Germinal center (tissue), 1 donor: ENCODE results near the gene CEP57.

Experiments used
- DNase-seq: peaks from one replicate; pipeline ENCODE4 v3.0.0; 2012; ENCODE audit warnings: mixed read lengths, low spot score

CEP57 gene

GRCh38 chr11:95790123-95790932 lies at the start of gene CEP57:
TSS of gene CEP57 (plus strand) at chr11:95790498. CDS start at chr11:95790699, 201 bp downstream.
- peak; percentile 94 for DNase-seq

- no peak for DNase-seq
Measured at GRCh38 chr11:95750101-95750500, 40.2 kb upstream of the CEP57 start.

- DNase-seq: no peak
Measured at GRCh38 chr11:95751515-95751914, 38.8 kb upstream of the CEP57 start.

GRCh38 chr11:95760941-95761340 lies 29.4 kb upstream of the CEP57 start:
- DNase-seq: no peak

- no peak for DNase-seq
Measured at GRCh38 chr11:95762534-95762933, 27.8 kb upstream of the CEP57 start.

- peak; percentile 67 for DNase-seq
Measured at GRCh38 chr11:95764267-95764898, 25.9 kb upstream of the CEP57 start.

GRCh38 chr11:95766701-95767100 lies 23.6 kb upstream of the CEP57 start:
- no peak for DNase-seq

- no peak for DNase-seq
Measured at GRCh38 chr11:95767498-95767897, 22.8 kb upstream of the CEP57 start.

GRCh38 chr11:95768521-95768920 lies 21.8 kb upstream of the CEP57 start:
- no peak for DNase-seq

GRCh38 chr11:95776859-95777258 lies 13.4 kb upstream of the CEP57 start:
- no peak for DNase-seq

GRCh38 chr11:95778699-95779098 lies 11.6 kb upstream of the CEP57 start:
- DNase-seq: no peak

GRCh38 chr11:95780544-95780943 lies 9.8 kb upstream of the CEP57 start:
- no peak for DNase-seq

GRCh38 chr11:95788921-95789505 lies 1.3 kb upstream of the CEP57 start:
- DNase-seq: peak; percentile 46

- peak; percentile 94 for DNase-seq
Measured at GRCh38 chr11:95789506-95790122, 684 bp upstream of the CEP57 start, which contains the start of gene FAM76B. TSS of gene FAM76B (minus strand) at chr11:95789782. CDS start at chr11:95789478, 304 bp downstream.

- peak; percentile 38 for DNase-seq
Measured at GRCh38 chr11:95790933-95791708, 823 bp downstream of the CEP57 start.

- no peak for DNase-seq
Measured at GRCh38 chr11:95791709-95792033, 1.4 kb downstream of the CEP57 start.

- no peak for DNase-seq
Measured at GRCh38 chr11:95792200-95792599, 1.9 kb downstream of the CEP57 start.

- DNase-seq: no peak
Measured at GRCh38 chr11:95792700-95793099, 2.4 kb downstream of the CEP57 start.

GRCh38 chr11:95793116-95793515 lies 2.8 kb downstream of the CEP57 start:
- DNase-seq: no peak

GRCh38 chr11:95794086-95794485 lies 3.8 kb downstream of the CEP57 start:
- no peak for DNase-seq

- no peak for DNase-seq
Measured at GRCh38 chr11:95795627-95796295, 5.5 kb downstream of the CEP57 start.
